Loucy (cell line): ENCODE measurements around the gene LCTL.

Experiments used
- H2AFZ ChIP-seq: fragments of 200-600 bp; sonication (generic); 2 replicates; pipeline ENCODE4 v1.6.0; 2016; ENCODE audit warnings: antibody characterized with exemption, mild to moderate bottlenecking, low read length, moderate library complexity
- H3F3A ChIP-seq: fragments of 200-600 bp; 2 replicates; pipeline ENCODE4 v1.6.0; 2016; ENCODE audit warnings: antibody characterized with exemption, low read depth, mild to moderate bottlenecking
- H3K27me3 ChIP-seq: fragments of 200-600 bp; sonication (generic); 2 replicates; pipeline ENCODE4 v1.6.1; 2014; ENCODE audit warnings: low read length, mild to moderate bottlenecking; ENCODE audit not compliant: insufficient read depth, poor library complexity, severe bottlenecking
- H3K36me3 ChIP-seq: fragments of 200-600 bp; sonication (generic); 2 replicates; pipeline ENCODE4 v1.6.1; 2016; ENCODE audit warnings: low read length; ENCODE audit not compliant: insufficient read depth
- H3K4me1 ChIP-seq: fragments of 200-600 bp; sonication (generic); 2 replicates; pipeline ENCODE4 v1.5.1; 2014; ENCODE audit warnings: low read length, mild to moderate bottlenecking; ENCODE audit not compliant: insufficient read depth, poor library complexity, severe bottlenecking
- H3K4me2 ChIP-seq: fragments of 200-600 bp; sonication (generic); 2 replicates; pipeline ENCODE4 v1.6.0; 2014; ENCODE audit warnings: antibody characterized with exemption, low read length, low read depth, mild to moderate bottlenecking; ENCODE audit not compliant: poor library complexity, severe bottlenecking
- H3K4me3 ChIP-seq: fragments of 200-600 bp; sonication (generic); 2 replicates; pipeline ENCODE4 v1.5.1; 2014; ENCODE audit warnings: low read length, mild to moderate bottlenecking, mixed read lengths; ENCODE audit not compliant: poor library complexity, severe bottlenecking
- H3K79me2 ChIP-seq: fragments of 200-600 bp; sonication (generic); 2 replicates; pipeline ENCODE4 v1.6.1; 2014; ENCODE audit warnings: low read length; ENCODE audit not compliant: insufficient read depth
- H3K9ac ChIP-seq: fragments of 200-600 bp; sonication (generic); 2 replicates; pipeline ENCODE4 v1.6.0; 2014; ENCODE audit warnings: mild to moderate bottlenecking, low read depth, low read length, moderate library complexity; ENCODE audit not compliant: poor library complexity, severe bottlenecking
- H3K9me2 ChIP-seq: fragments of 200-600 bp; sonication (generic); replicated peaks from 2 replicates; pipeline ENCODE4 v1.6.1; 2016; ENCODE audit warnings: low read depth, low read length, mixed read lengths
- H3K9me3 ChIP-seq: fragments of 200-600 bp; sonication (generic); 2 replicates; pipeline ENCODE4 v1.6.1; 2014; ENCODE audit warnings: mild to moderate bottlenecking, antibody characterized with exemption, low read length, low read depth; ENCODE audit not compliant: insufficient read depth
- H4K20me1 ChIP-seq: fragments of 200-600 bp; sonication (generic); 2 replicates; pipeline ENCODE4 v1.6.0; 2014; ENCODE audit warnings: antibody characterized with exemption, low read length, mild to moderate bottlenecking; ENCODE audit not compliant: insufficient read depth, poor library complexity, severe bottlenecking
- CTCF ChIP-seq: fragments of 200-600 bp; sonication (generic); conservative IDR thresholded peaks from 2 replicates; pipeline ENCODE4 v1.5.1; 2014; ENCODE audit warnings: mild to moderate bottlenecking, antibody characterized with exemption, low read length
- EZH2phosphoT487 ChIP-seq: fragments of 200-600 bp; IDR thresholded peaks from 2 replicates; pipeline ENCODE4 v1.6.1; 2018; ENCODE audit warnings: antibody characterized with exemption, mild to moderate bottlenecking, moderate library complexity, borderline replicate concordance

The LCTL gene

DNA sequence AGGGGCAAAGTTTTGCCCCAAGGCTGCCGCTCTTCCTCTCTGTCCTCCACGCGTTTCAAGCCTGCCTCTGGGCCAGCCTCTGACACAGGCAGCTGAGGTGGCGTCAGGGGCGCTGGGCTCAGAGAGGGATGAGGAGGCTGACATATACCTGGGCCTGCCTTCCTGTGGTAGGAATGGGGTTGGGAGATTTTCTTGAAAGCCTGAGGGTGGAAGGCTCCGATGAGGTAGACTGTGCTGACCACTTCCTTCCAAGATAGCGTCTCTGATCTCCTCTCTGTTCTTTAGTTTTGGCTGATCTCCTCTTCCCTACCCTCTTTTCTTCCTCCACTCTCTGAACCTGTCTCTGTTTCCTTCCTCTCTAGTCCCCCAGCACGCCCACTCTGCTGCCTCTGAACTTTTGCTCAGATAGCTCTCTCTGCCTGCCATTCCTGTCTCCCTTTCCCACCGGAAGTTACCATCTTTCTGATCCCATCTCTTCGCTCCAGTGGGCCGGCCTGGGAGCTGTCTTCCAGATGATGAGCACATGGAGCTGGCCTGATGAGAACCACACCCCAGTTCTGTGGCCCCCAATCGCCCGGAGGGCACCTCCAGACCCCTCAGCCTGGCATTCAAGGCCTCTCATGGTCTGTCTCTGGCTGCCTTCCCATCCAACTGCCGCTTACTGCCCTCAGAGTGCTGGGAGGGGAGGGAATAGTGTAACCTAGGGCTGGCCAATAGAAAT, 32.5 kb upstream of the LCTL start:
- Histone ChIP-seq H3K27me3 (no peaks in the 10 kb centered on the region), H3K9me2 (no peaks in the 10 kb centered on the region), H3K4me1 (peaks cover 7% of the 10 kb centered on the region), H3K79me2 (no peaks in the 10 kb centered on the region), H3K9ac (no peak overlapping the region), H2AFZ (no peak overlapping the region), H4K20me1 (no peaks in the 10 kb centered on the region), H3K9me3 (no peaks in the 10 kb centered on the region), H3F3A (no peaks in the 10 kb centered on the region), H3K4me3 (no peak overlapping the region), H3K4me2 (no peak overlapping the region), H3K36me3 (no peaks in the 10 kb centered on the region)
- TF ChIP-seq CTCF (no peak), EZH2phosphoT487 (no peak)

- Histone ChIP-seq H4K20me1 (no peaks in the 10 kb centered on the region), H3F3A (no peaks in the 10 kb centered on the region), H3K27me3 (no peaks in the 10 kb centered on the region), H3K4me2 (no peak overlapping the region), H3K79me2 (no peaks in the 10 kb centered on the region), H3K9me3 (no peaks in the 10 kb centered on the region), H3K9ac (no peak overlapping the region), H3K4me3 (no peak overlapping the region), H3K36me3 (no peaks in the 10 kb centered on the region), H2AFZ (no peak overlapping the region), H3K4me1 (peaks cover 7% of the 10 kb centered on the region), H3K9me2 (no peaks in the 10 kb centered on the region)
- no peak for TF ChIP-seq EZH2phosphoT487
- TF ChIP-seq CTCF: no peak
These were observed 30.2 kb upstream of the LCTL start for GRCh38 chr15:66595931-66596545.

- Histone ChIP-seq H3K9ac (no peak overlapping the region), H3K36me3 (no peaks in the 10 kb centered on the region), H3K9me2 (no peaks in the 10 kb centered on the region), H3K4me3 (no peak overlapping the region), H3K9me3 (no peaks in the 10 kb centered on the region), H3K4me1 (peaks cover 7% of the 10 kb centered on the region), H3F3A (no peaks in the 10 kb centered on the region), H2AFZ (no peak overlapping the region), H3K27me3 (no peaks in the 10 kb centered on the region), H4K20me1 (no peaks in the 10 kb centered on the region), H3K4me2 (no peak overlapping the region), H3K79me2 (no peaks in the 10 kb centered on the region)
- TF ChIP-seq CTCF (no peak), EZH2phosphoT487 (no peak)
These were observed 29.5 kb upstream of the LCTL start for GRCh38 chr15:66595332-66595731.
